CD8-positive, alpha-beta memory T cell (primary cell): ENCODE measurements around the gene PRKG1. TPM values are rescaled to one million over a fixed set of nuclear protein-coding genes. Genes with fewer than 3 reads are reported as not detected.

ENCODE experiments used
- CTCF ChIA-PET: fragments of 350-600 bp; sonication (Branson Sonifier 250); formaldehyde crosslinking; loops from one replicate; lab custom pipeline; 2021; ENCODE audit warnings: antibody characterized with exemption; lab: Charles Lee
- POLR2A ChIA-PET: fragments of 350-600 bp; sonication (Branson Sonifier 250); formaldehyde crosslinking; loops from one replicate; lab custom pipeline; 2021; ENCODE audit warnings: antibody characterized with exemption; lab: Charles Lee
- DNase-seq, 5 donors: peaks; one replicate each; pipeline versions ENCODE4 v3.0.0 to v3.0.0-alpha.2; 2020 to 2022; ENCODE audit warnings: mixed read lengths in 1 of 5
- H3K27ac ChIP-seq: one replicate; pipeline ENCODE4 v1.7.0; 2013; ENCODE audit warnings: low read depth, mild to moderate bottlenecking, low read length, moderate library complexity
- H3K27me3 ChIP-seq: 2 replicates; pipeline ENCODE4 v1.7.0; 2013; ENCODE audit warnings: low read length, mild to moderate bottlenecking; ENCODE audit not compliant: insufficient read depth, poor library complexity, severe bottlenecking
- H3K36me3 ChIP-seq: 2 replicates; pipeline ENCODE4 v1.7.0; 2013; ENCODE audit warnings: mild to moderate bottlenecking, low read length, moderate library complexity; ENCODE audit not compliant: insufficient read depth
- H3K4me1 ChIP-seq: 2 replicates; pipeline ENCODE4 v1.7.0; 2013; ENCODE audit warnings: mild to moderate bottlenecking, low read length, moderate library complexity; ENCODE audit not compliant: insufficient read depth
- H3K4me3 ChIP-seq: 2 replicates; pipeline ENCODE4 v1.7.0; 2013; ENCODE audit warnings: mild to moderate bottlenecking, low read length
- H3K9me3 ChIP-seq: 2 replicates; pipeline ENCODE4 v1.7.0; 2013; ENCODE audit warnings: mild to moderate bottlenecking, low read length
- H3K27ac Mint-ChIP-seq, 8 donors: one replicate each; pipeline ENCODE4 v1.8.0; 2020 to 2021; ENCODE audit warnings: mixed read lengths in 8 of 8, mild to moderate bottlenecking in 6 of 8, inconsistent platforms in 3 of 8, moderate library complexity in 3 of 8
- H3K27me3 Mint-ChIP-seq, 2 donors: one replicate each; pipeline ENCODE4 v1.8.0; 2020 to 2021; ENCODE audit warnings: mixed read lengths in 2 of 2, mild to moderate bottlenecking in 1 of 2, moderate library complexity in 1 of 2
- H3K36me3 Mint-ChIP-seq, 3 donors: one replicate each; pipeline ENCODE4 v1.8.0; 2020 to 2021; ENCODE audit warnings: mixed read lengths in 3 of 3, inconsistent platforms in 1 of 3, mild to moderate bottlenecking in 1 of 3
- H3K4me1 Mint-ChIP-seq, 3 donors: one replicate each; pipeline ENCODE4 v1.8.0; 2020 to 2021; ENCODE audit warnings: mixed read lengths in 3 of 3, inconsistent platforms in 1 of 3, mild to moderate bottlenecking in 1 of 3
- H3K4me3 Mint-ChIP-seq, 7 donors: one replicate each; pipeline ENCODE4 v1.8.0; 2020 to 2021; ENCODE audit warnings: mixed read lengths in 7 of 7, mild to moderate bottlenecking in 6 of 7, moderate library complexity in 4 of 7, inconsistent platforms in 2 of 7
- H3K9me3 Mint-ChIP-seq, 5 donors: one replicate each; pipeline ENCODE4 v1.8.0; 2020 to 2022; ENCODE audit warnings: mixed read lengths in 5 of 5, mild to moderate bottlenecking in 3 of 5, moderate library complexity in 2 of 5, inconsistent platforms in 1 of 5
- polyA plus RNA-seq: library from polyadenylated mRNA; unstranded; fragments of 300-500 nt; fragmentation: Illumina TruSeq; gene quantifications from one replicate; pipeline ENCODE4 v1.2.3, GENCODE V29; 2021
- total RNA-seq, 2 experiments: library from RNA; stranded (reverse); gene quantifications; one replicate each; pipeline ENCODE4 v1.2.3, GENCODE V29; 2021

Gene PRKG1
- total and polyA plus RNA-seq, 3 experiments from 2014 or later: not detected

- ChIA-PET CTCF (no interaction called here), POLR2A (no interaction called here)
- H3K4me3 Mint-ChIP-seq: no peak overlapping the region
- H3K27me3 ChIP-seq: no peaks in the 10 kb centered on the region
- H3K4me1 Mint-ChIP-seq: no peaks in the 10 kb centered on the region
- H3K27me3 Mint-ChIP-seq: peaks cover 0 to 3% of the 10 kb centered on the region in 2 donors
- no peaks in the 10 kb centered on the region for H3K4me1 ChIP-seq
- H3K9me3 Mint-ChIP-seq: no peaks in the 10 kb centered on the region
- DNase-seq: no peak
- H3K36me3 Mint-ChIP-seq: no peaks in the 10 kb centered on the region
- H3K27ac Mint-ChIP-seq: no peak overlapping the region
- H3K36me3 ChIP-seq: no peaks in the 10 kb centered on the region
- no peak overlapping the region for H3K27ac ChIP-seq
- H3K9me3 ChIP-seq: no peaks in the 10 kb centered on the region
- H3K4me3 ChIP-seq: no peak overlapping the region
Measured at GRCh38 chr10:51368943-51369342, 294.7 kb downstream of the PRKG1 start.

GRCh38 chr10:51369903-51370302, 295.6 kb downstream of the PRKG1 start:
- Mint-ChIP-seq H3K27me3 (peaks cover 0 to 3% of the 10 kb centered on the region in 2 donors), H3K4me3 (no peak overlapping the region), H3K27ac (no peak overlapping the region), H3K36me3 (no peaks in the 10 kb centered on the region), H3K9me3 (no peaks in the 10 kb centered on the region), H3K4me1 (no peaks in the 10 kb centered on the region)
- Histone ChIP-seq H3K9me3 (no peaks in the 10 kb centered on the region), H3K27me3 (no peaks in the 10 kb centered on the region), H3K4me1 (no peaks in the 10 kb centered on the region), H3K36me3 (no peaks in the 10 kb centered on the region), H3K27ac (no peak overlapping the region), H3K4me3 (no peak overlapping the region)
- DNase-seq: no peak
- ChIA-PET POLR2A (no interaction called here), CTCF (no interaction called here)

GRCh38 chr10:51371743-51372142, 297.5 kb downstream of the PRKG1 start:
- CTCF ChIA-PET: no interaction called here

GRCh38 chr10:51375790-51376189, 301.5 kb downstream of the PRKG1 start:
- Mint-ChIP-seq H3K4me1 (no peaks in the 10 kb centered on the region), H3K27me3 (peaks cover 0 to 1% of the 10 kb centered on the region in 2 donors), H3K27ac (no peak overlapping the region), H3K4me3 (no peak overlapping the region), H3K9me3 (no peaks in the 10 kb centered on the region), H3K36me3 (no peaks in the 10 kb centered on the region)
- Histone ChIP-seq H3K4me1 (no peaks in the 10 kb centered on the region), H3K27me3 (no peaks in the 10 kb centered on the region), H3K9me3 (no peaks in the 10 kb centered on the region), H3K36me3 (no peaks in the 10 kb centered on the region), H3K27ac (no peak overlapping the region), H3K4me3 (no peak overlapping the region)
- ChIA-PET CTCF (no interaction called here), POLR2A (no interaction called here)
- DNase-seq: no peak

More at GRCh38 chr10:51371743-51372142, 297.5 kb downstream of the PRKG1 start:
- H3K36me3 Mint-ChIP-seq: no peaks in the 10 kb centered on the region
- no peaks in the 10 kb centered on the region for H3K9me3 Mint-ChIP-seq
- H3K4me1 Mint-ChIP-seq: no peaks in the 10 kb centered on the region
- H3K27me3 Mint-ChIP-seq: peaks cover 0 to 1% of the 10 kb centered on the region in 2 donors
- no peaks in the 10 kb centered on the region for H3K36me3 ChIP-seq
- no peak overlapping the region for H3K27ac ChIP-seq
- H3K27ac Mint-ChIP-seq: no peak overlapping the region
- no peak overlapping the region for H3K4me3 Mint-ChIP-seq
- POLR2A ChIA-PET: no interaction called here
- H3K9me3 ChIP-seq: no peaks in the 10 kb centered on the region
- H3K4me1 ChIP-seq: no peaks in the 10 kb centered on the region
- DNase-seq: no peak
- no peak overlapping the region for H3K4me3 ChIP-seq
- H3K27me3 ChIP-seq: no peaks in the 10 kb centered on the region

GRCh38 chr10:51377070-51377931, 303.0 kb downstream of the PRKG1 start:
- Histone ChIP-seq H3K36me3 (no peaks in the 10 kb centered on the region), H3K4me3 (no peak overlapping the region), H3K27me3 (no peaks in the 10 kb centered on the region), H3K27ac (no peak overlapping the region), H3K4me1 (no peaks in the 10 kb centered on the region), H3K9me3 (no peaks in the 10 kb centered on the region)
- no peaks in the 10 kb centered on the region for H3K9me3 Mint-ChIP-seq
- H3K27me3 Mint-ChIP-seq: no peaks in the 10 kb centered on the region
- H3K4me3 Mint-ChIP-seq: no peak overlapping the region
- H3K27ac Mint-ChIP-seq: no peak overlapping the region
- POLR2A ChIA-PET: no interaction called here
- no peaks in the 10 kb centered on the region for H3K36me3 Mint-ChIP-seq
- CTCF ChIA-PET: no interaction called here
- no peak for DNase-seq
- H3K4me1 Mint-ChIP-seq: no peaks in the 10 kb centered on the region

- CTCF ChIA-PET: interaction anchor here (1.3 kb wide), 1 partner anchor 11 kb away, joined by 3 read pairs; no protein-coding TSS in a partner anchor
Measured at GRCh38 chr10:51377932-51378599, 303.8 kb downstream of the PRKG1 start.

GRCh38 chr10:51382181-51382580, 307.9 kb downstream of the PRKG1 start:
- H3K9me3 Mint-ChIP-seq: no peaks in the 10 kb centered on the region
- H3K4me3 Mint-ChIP-seq: no peak overlapping the region
- ChIA-PET CTCF (no interaction called here), POLR2A (no interaction called here)
- Histone ChIP-seq H3K36me3 (no peaks in the 10 kb centered on the region), H3K4me3 (no peak overlapping the region), H3K27me3 (no peaks in the 10 kb centered on the region), H3K27ac (no peak overlapping the region), H3K9me3 (no peaks in the 10 kb centered on the region), H3K4me1 (no peaks in the 10 kb centered on the region)
- no peaks in the 10 kb centered on the region for H3K4me1 Mint-ChIP-seq
- no peak overlapping the region for H3K27ac Mint-ChIP-seq
- H3K36me3 Mint-ChIP-seq: no peaks in the 10 kb centered on the region
- H3K27me3 Mint-ChIP-seq: no peaks in the 10 kb centered on the region
- no peak for DNase-seq

More at GRCh38 chr10:51377932-51378599, 303.8 kb downstream of the PRKG1 start:
- Mint-ChIP-seq H3K4me3 (no peak overlapping the region), H3K27ac (no peak overlapping the region), H3K4me1 (no peaks in the 10 kb centered on the region), H3K27me3 (no peaks in the 10 kb centered on the region), H3K9me3 (no peaks in the 10 kb centered on the region), H3K36me3 (no peaks in the 10 kb centered on the region)
- Histone ChIP-seq H3K27ac (no peak overlapping the region), H3K36me3 (no peaks in the 10 kb centered on the region), H3K9me3 (no peaks in the 10 kb centered on the region), H3K27me3 (no peaks in the 10 kb centered on the region), H3K4me3 (no peak overlapping the region), H3K4me1 (no peaks in the 10 kb centered on the region)
- POLR2A ChIA-PET: no interaction called here
- DNase-seq: no peak

GRCh38 chr10:51384971-51385370, 310.7 kb downstream of the PRKG1 start:
- H3K4me1 Mint-ChIP-seq: no peaks in the 10 kb centered on the region
- DNase-seq: no peak
- Histone ChIP-seq H3K4me1 (no peaks in the 10 kb centered on the region), H3K4me3 (no peak overlapping the region), H3K27me3 (no peaks in the 10 kb centered on the region), H3K27ac (no peak overlapping the region), H3K36me3 (no peaks in the 10 kb centered on the region), H3K9me3 (no peaks in the 10 kb centered on the region)
- no peaks in the 10 kb centered on the region for H3K36me3 Mint-ChIP-seq
- ChIA-PET POLR2A (no interaction called here), CTCF (no interaction called here)
- H3K27ac Mint-ChIP-seq: no peak overlapping the region
- no peak overlapping the region for H3K4me3 Mint-ChIP-seq
- no peaks in the 10 kb centered on the region for H3K27me3 Mint-ChIP-seq
- no peaks in the 10 kb centered on the region for H3K9me3 Mint-ChIP-seq
